DOHH2 (cell line): ENCODE measurements around the gene GAPVD1.
"Not testable (repeated sequence)": the region's sequence is repeated elsewhere in the genome, so short reads cannot be mapped to it uniquely, and the experiment has no call there.

Source experiments
- H3F3A ChIP-seq: fragments of 200-600 bp; sonication (generic), shearing (Covaris generic); 2 replicates; pipeline ENCODE4 v1.6.0; 2016; ENCODE audit warnings: antibody characterized with exemption, mild to moderate bottlenecking; ENCODE audit not compliant: control insufficient read depth, insufficient read depth
- H3K27ac ChIP-seq: fragments of 200-600 bp; sonication (generic); 2 replicates; pipeline ENCODE4 v1.5.1; 2014; ENCODE audit warnings: low read depth, mild to moderate bottlenecking, low read length, moderate library complexity
- H3K27me3 ChIP-seq: fragments of 200-600 bp; sonication (generic); 2 replicates; pipeline ENCODE4 v1.6.1; 2014; ENCODE audit warnings: mild to moderate bottlenecking, low read length, mixed read lengths; ENCODE audit not compliant: control insufficient read depth
- H3K36me3 ChIP-seq: fragments of 200-600 bp; sonication (generic); 2 replicates; pipeline ENCODE4 v1.6.1; 2014; ENCODE audit warnings: mild to moderate bottlenecking, low read length, moderate library complexity, mixed read lengths; ENCODE audit not compliant: control insufficient read depth
- H3K4me1 ChIP-seq: fragments of 200-600 bp; sonication (generic); 2 replicates; pipeline ENCODE4 v1.6.1; 2014; ENCODE audit warnings: mild to moderate bottlenecking, low read length, mixed read lengths; ENCODE audit not compliant: control insufficient read depth
- H3K4me2 ChIP-seq: fragments of 200-600 bp; sonication (generic); 2 replicates; pipeline ENCODE4 v1.6.0; 2014; ENCODE audit warnings: mild to moderate bottlenecking, low read length, moderate library complexity
- H3K4me3 ChIP-seq: fragments of 200-600 bp; sonication (generic); 2 replicates; pipeline ENCODE4 v1.5.1; 2014; ENCODE audit warnings: mild to moderate bottlenecking, low read length, mixed read lengths
- H3K79me2 ChIP-seq: fragments of 200-600 bp; sonication (generic); 2 replicates; pipeline ENCODE4 v1.6.1; 2014; ENCODE audit warnings: mild to moderate bottlenecking, low read length, mixed read lengths; ENCODE audit not compliant: control insufficient read depth
- H3K9me2 ChIP-seq: fragments of 200-600 bp; sonication (generic); replicated peaks from 2 replicates; pipeline ENCODE4 v1.6.1; 2014; ENCODE audit warnings: mild to moderate bottlenecking, low read length, mixed read lengths; ENCODE audit not compliant: control insufficient read depth
- H3K9me3 ChIP-seq: fragments of 200-600 bp; sonication (generic); 2 replicates; pipeline ENCODE4 v1.6.1; 2014; ENCODE audit warnings: antibody characterized with exemption, low read length, mixed read lengths; ENCODE audit not compliant: control insufficient read depth, insufficient read depth
- H4K20me1 ChIP-seq: fragments of 200-600 bp; sonication (generic); 2 replicates; pipeline ENCODE4 v1.6.0; 2014; ENCODE audit warnings: low read depth, mild to moderate bottlenecking, antibody characterized with exemption, low read length, moderate library complexity; ENCODE audit not compliant: control insufficient read depth, insufficient read depth
- CTCF ChIP-seq: fragments of 200-600 bp; sonication (generic); IDR thresholded peaks from one replicate; pipeline ENCODE4 v1.5.1; 2014; ENCODE audit warnings: antibody characterized with exemption, mild to moderate bottlenecking, low read depth, low read length; ENCODE audit not compliant: poor library complexity, severe bottlenecking
- EZH2phosphoT487 ChIP-seq: fragments of 200-600 bp; sonication (generic); IDR thresholded peaks from 2 replicates; pipeline ENCODE4 v1.6.1; 2017; ENCODE audit warnings: borderline replicate concordance, mild to moderate bottlenecking, antibody characterized with exemption, low read length, moderate library complexity, mixed read lengths

The GAPVD1 gene

GRCh38 chr9:125302241-125302640 lies 40.6 kb downstream of the GAPVD1 start:
- Histone ChIP-seq H3K4me1 (no peaks in the 10 kb centered on the region), H3K27ac (no peak overlapping the region), H3K27me3 (no peaks in the 10 kb centered on the region), H3K9me3 (no peaks in the 10 kb centered on the region), H4K20me1 (no peaks in the 10 kb centered on the region), H3K79me2 (peaks cover 3% of the 10 kb centered on the region), H3K4me3 (no peak overlapping the region), H3K4me2 (no peak overlapping the region), H3K36me3 (peaks cover 54% of the 10 kb centered on the region), H3K9me2 (no peaks in the 10 kb centered on the region), H3F3A (peaks cover 5% of the 10 kb centered on the region; the same call in 1 of the 2 replicates)
- TF ChIP-seq CTCF: no peak
- no peak for TF ChIP-seq EZH2phosphoT487

- TF ChIP-seq CTCF: no peak
- TF ChIP-seq EZH2phosphoT487: no peak
- no peaks in the 10 kb centered on the region for H4K20me1 ChIP-seq
- H3K27ac ChIP-seq: no peak overlapping the region
- H3K4me3 ChIP-seq: no peak overlapping the region
- H3K4me2 ChIP-seq: no peak overlapping the region
- H3K27me3 ChIP-seq: no peaks in the 10 kb centered on the region
- H3K9me2 ChIP-seq: no peaks in the 10 kb centered on the region
- no peaks in the 10 kb centered on the region for H3K9me3 ChIP-seq
- no peaks in the 10 kb centered on the region for H3K4me1 ChIP-seq
- peaks cover 5% of the 10 kb centered on the region; the same call in 1 of the 2 replicates for H3F3A ChIP-seq
- peaks cover 56% of the 10 kb centered on the region for H3K36me3 ChIP-seq
- H3K79me2 ChIP-seq: no peaks in the 10 kb centered on the region
These were observed 42.6 kb downstream of the GAPVD1 start for GRCh38 chr9:125304273-125304672.

GRCh38 chr9:125312411-125312810 lies 50.8 kb downstream of the GAPVD1 start:
- TF ChIP-seq EZH2phosphoT487 (no peak), CTCF (no peak)
- Histone ChIP-seq H3K4me1 (no peaks in the 10 kb centered on the region), H3F3A (no peaks in the 10 kb centered on the region), H3K27me3 (no peaks in the 10 kb centered on the region), H3K79me2 (no peaks in the 10 kb centered on the region), H3K27ac (no peak overlapping the region), H3K4me3 (no peak overlapping the region), H4K20me1 (no peaks in the 10 kb centered on the region), H3K4me2 (no peak overlapping the region), H3K9me3 (no peaks in the 10 kb centered on the region), H3K9me2 (no peaks in the 10 kb centered on the region), H3K36me3 (peaks cover 55% of the 10 kb centered on the region)

- H3K27me3 ChIP-seq, H3K4me2 ChIP-seq, H3F3A ChIP-seq, H3K4me3 ChIP-seq, H3K9me3 ChIP-seq, H3K27ac ChIP-seq, H3K4me1 ChIP-seq, H4K20me1 ChIP-seq, H3K79me2 ChIP-seq, H3K9me2 ChIP-seq: not testable (repeated sequence)
- peaks cover 47% of the 10 kb centered on the region for H3K36me3 ChIP-seq
These were observed 54.7 kb downstream of the GAPVD1 start for GRCh38 chr9:125316359-125316758.
